HepG2 (cell line): ENCODE data around the gene COQ3. TPM values are rescaled to one million over a fixed set of nuclear protein-coding genes. Genes with fewer than 3 reads are reported as not detected.

Source experiments
- ATAC-seq: fragments of 200-7000 bp; cut with Tn5 transposase; 3 replicates; pipeline ENCODE4 v1.9.1; 2020; ENCODE audit warnings: mild to moderate bottlenecking, moderate library complexity
- BruUV-seq: library from RNA; stranded (reverse); fragments of 400-500 nt; replicated peaks from 2 replicates; lab custom pipeline; 2021; lab: Mats Ljungman, UMichigan
- CTCF ChIA-PET: fragments of 300-600 bp; formaldehyde crosslinking; extraction: SDS; loops from one replicate; lab custom pipeline; 2021; ENCODE audit warnings: low total read pairs, inconsistent platforms, low intra/inter-chr PET ratio; lab: Yijun Ruan, JAX
- POLR2A ChIA-PET: fragments of 350-600 bp; sonication (Branson Sonifier 250); formaldehyde crosslinking; loops from one replicate; lab custom pipeline; 2020; ENCODE audit warnings: antibody characterized with exemption, inconsistent platforms; lab: Yijun Ruan, JAX
- DNase-seq: peaks from one replicate; pipeline ENCODE4 v3.0.0-alpha.2; 2015; ENCODE audit warnings: low spot score
- FAIRE-seq: peaks from 3 replicates; lab custom pipeline; 2011; peaks lifted over from hg19 to GRCh38; lab: Jason Lieb, UNC
- H2AFZ ChIP-seq: one replicate; pipeline ENCODE4 v1.6.1; 2011; ENCODE audit warnings: low read length, inconsistent platforms
- H3K27ac ChIP-seq: fragments of 300-600 bp; 3 replicates; pipeline ENCODE4 v1.8.0; 2011; ENCODE audit warnings: mixed run types, mild to moderate bottlenecking, mixed read lengths, low read length, inconsistent platforms; ENCODE audit not compliant: insufficient read depth; ENCODE audit errors: extremely low read length
- H3K27me3 ChIP-seq, 2 experiments: fragments of 200-600 bp in 1 of 2; 2 replicates in 1 of 2; 3 replicates in 1 of 2; pipeline versions ENCODE4 v1.6.0 to v1.8.0; 2011; ENCODE audit warnings: low read length in 2 of 2, mild to moderate bottlenecking in 2 of 2, moderate library complexity in 2 of 2, inconsistent platforms in 1 of 2; ENCODE audit not compliant: insufficient read depth in 2 of 2, control insufficient read depth in 1 of 2
- H3K36me3 ChIP-seq, 2 experiments: fragments of 200-600 bp in 1 of 2; replicated peaks in 1 of 2; 2 replicates in 1 of 2; 3 replicates in 1 of 2; pipeline versions ENCODE4 v1.5.1 to v1.8.0; 2011; ENCODE audit warnings: low read length in 2 of 2, inconsistent platforms in 1 of 2; ENCODE audit not compliant: insufficient read depth in 2 of 2, control insufficient read depth in 1 of 2
- H3K4me1 ChIP-seq: 2 replicates; pipeline ENCODE4 v1.5.1; 2012; ENCODE audit warnings: low read length, inconsistent platforms; ENCODE audit not compliant: insufficient read depth
- H3K4me2 ChIP-seq: 2 replicates; pipeline ENCODE4 v1.6.0; 2011; ENCODE audit warnings: low read depth, low read length, inconsistent platforms
- H3K4me3 ChIP-seq, 3 experiments: fragments of 200-600 bp in 1 of 3; sonication (generic), shearing (Covaris generic) in 1 of 3; replicated peaks in 1 of 3; 2 replicates each; pipeline ENCODE4 v1.5.1; 2011 to 2016; ENCODE audit warnings: low read length in 3 of 3, inconsistent platforms in 2 of 3, low read depth in 2 of 3, mild to moderate bottlenecking in 2 of 3, control low read depth in 1 of 3, mixed read lengths in 1 of 3; ENCODE audit not compliant: insufficient read depth in 1 of 3
- H3K79me2 ChIP-seq: one replicate; pipeline ENCODE4 v1.6.1; 2011; ENCODE audit warnings: low read length, inconsistent platforms; ENCODE audit not compliant: insufficient read depth
- H3K9ac ChIP-seq: 2 replicates; pipeline ENCODE4 v1.6.0; 2011; ENCODE audit warnings: mild to moderate bottlenecking, low read depth, low read length, inconsistent platforms; ENCODE audit not compliant: insufficient read depth
- H3K9me3 ChIP-seq: 2 replicates; pipeline ENCODE4 v1.5.1; 2012; ENCODE audit warnings: mild to moderate bottlenecking, low read length
- H4K20me1 ChIP-seq: 2 replicates; pipeline ENCODE4 v1.6.0; 2011; ENCODE audit warnings: inconsistent platforms, mild to moderate bottlenecking, low read length, moderate library complexity; ENCODE audit not compliant: insufficient read depth
- ATF7 ChIP-seq, 2 experiments: fragments of 450-650 bp in 1 of 2; sonication (generic) in 1 of 2; formaldehyde crosslinking in 1 of 2; IDR thresholded peaks; 2 replicates each; pipeline versions ENCODE4 v1.4.0 to v1.6.1; 2016 to 2020; ENCODE audit warnings: antibody characterized with exemption in 1 of 2, mild to moderate bottlenecking in 1 of 2, missing genetic modification reagents in 1 of 2
- CBFB ChIP-seq: sonication (generic); formaldehyde crosslinking; IDR thresholded peaks from 2 replicates; pipeline ENCODE4 v1.4.0; 2020; ENCODE audit warnings: missing genetic modification reagents
- CTCF ChIP-seq: sonication (generic); formaldehyde crosslinking; IDR thresholded peaks from 2 replicates; pipeline ENCODE4 v1.5.0; 2020; ENCODE audit warnings: mild to moderate bottlenecking, missing genetic modification reagents, moderate library complexity
- DRAP1 ChIP-seq: IDR thresholded peaks from 2 replicates; pipeline ENCODE4 v1.6.1; 2016; ENCODE audit warnings: missing genetic modification reagents, missing compliant biosample characterization
- NCOR1 ChIP-seq: fragments of 200-600 bp; sonication (generic); IDR thresholded peaks from 2 replicates; pipeline ENCODE4 v1.7.0; 2017; ENCODE audit warnings: antibody characterized with exemption, low read length, borderline replicate concordance
- REL ChIP-seq: sonication (generic); formaldehyde crosslinking; conservative IDR thresholded peaks from 2 replicates; pipeline ENCODE4 v1.8.0; 2022; ENCODE audit warnings: mild to moderate bottlenecking, missing genetic modification reagents, moderate library complexity
- TEAD3 ChIP-seq: optimal IDR thresholded peaks from 2 replicates; pipeline ENCODE3; 2016; ENCODE audit warnings: borderline replicate concordance
- ZMYM4 ChIP-seq: sonication (generic); formaldehyde crosslinking; IDR thresholded peaks from 2 replicates; pipeline ENCODE4 v1.8.1; 2023; ENCODE audit warnings: mild to moderate bottlenecking, missing genetic modification reagents
- ZNF317 ChIP-seq: sonication (generic); formaldehyde crosslinking; IDR thresholded peaks from 2 replicates; pipeline ENCODE4 v1.5.0; 2020; ENCODE audit warnings: mild to moderate bottlenecking, missing genetic modification reagents
- ZNF460 ChIP-seq: sonication (generic); formaldehyde crosslinking; IDR thresholded peaks from 2 replicates; pipeline ENCODE4 v1.5.1; 2020; ENCODE audit warnings: missing genetic modification reagents, mild to moderate bottlenecking, borderline replicate concordance
- ZNF556 ChIP-seq: sonication (generic); formaldehyde crosslinking; IDR thresholded peaks from 2 replicates; pipeline ENCODE4 v1.4.0; 2020; ENCODE audit warnings: mild to moderate bottlenecking, missing genetic modification reagents, borderline replicate concordance
- ZNF614 ChIP-seq: IDR thresholded peaks from 2 replicates; pipeline ENCODE4 v1.6.1; 2018; ENCODE audit warnings: missing biosample characterization, missing genetic modification reagents, inconsistent platforms, borderline replicate concordance
- ZNF724P ChIP-seq: sonication (generic); formaldehyde crosslinking; IDR thresholded peaks from 2 replicates; pipeline ENCODE4 v1.8.0; 2022; ENCODE audit warnings: missing genetic modification reagents, borderline replicate concordance
- ZNF773 ChIP-seq: sonication (generic); formaldehyde crosslinking; IDR thresholded peaks from 2 replicates; pipeline ENCODE4 v1.4.0; 2020; ENCODE audit warnings: missing genetic modification reagents, borderline replicate concordance
- ZSCAN29 ChIP-seq: sonication (generic); formaldehyde crosslinking; conservative IDR thresholded peaks from 2 replicates; pipeline ENCODE4 v1.4.0; 2020; ENCODE audit warnings: mild to moderate bottlenecking, missing genetic modification reagents
- WGBS: methylation state at CpG from one replicate; pipeline ENCODE4 v1.1.6; 2017; ENCODE audit warnings: low lambda C conversion rate; 5-methylcytosine and 5-hydroxymethylcytosine counted together
- in situ Hi-C: cut with HindIII; loops from 2 replicates; pipeline ENCODE4 v1.10.0; 2017; ENCODE audit warnings: low pct_unique_long_range_greater_than_20kb; ENCODE audit not compliant: extremely low pct_ligation_motif_present
- intact Hi-C: fragments of 100-400 bp; cut with micrococcal nuclease; formaldehyde crosslinking; loops from one replicate; pipeline ENCODE4 v1.10.0; 2022; ENCODE audit not compliant: unreplicated experiment
- polyA plus RNA-seq, 8 experiments: library from polyadenylated mRNA; depleted of rRNA in 3 of 8; stranded (reverse) in 7 of 8; unstranded in 1 of 8; fragments of >200 nt; fragmentation: Illumina TruSeq in 4 of 8; extraction: Trizol in 4 of 8; gene quantifications; 2 replicates each; pipeline versions ENCODE4 v1.2.1 to v1.2.3, GENCODE V29; 2011 to 2016; ENCODE audit warnings: low read depth in 4 of 8, missing spikeins in 1 of 8, mixed read lengths in 1 of 8; ENCODE audit not compliant: insufficient read depth in 1 of 8
- total RNA-seq, 5 experiments: library from RNA; depleted of rRNA; stranded (reverse); fragments of >200 nt; fragmentation: Illumina TruSeq; extraction: Trizol; gene quantifications; 2 replicates each; pipeline ENCODE4 v1.2.3, GENCODE V29; 2016; ENCODE audit warnings: low read depth in 1 of 5
- TF ChIP-seq, protein P1 (sequence below): sonication (generic); formaldehyde crosslinking; IDR thresholded peaks from 2 replicates; pipeline ENCODE4 v1.4.0; 2020; ENCODE audit warnings: missing genetic modification reagents

The COQ3 gene
- total and polyA plus RNA-seq, 2 of the 13 experiments (the other 11 are each of a cell fraction or from before 2014, with no cell fraction given), result 5.3 to 20.5 TPM

GRCh38 chr6:99434702-99435530, 40.9 kb upstream of the COQ3 start (continued):
- TF ChIP-seq CTCF (CRISPR knock-in tag), result 0 out of 2 replicates have a peak, but pooled peaks have one; percentile 13
- TF ChIP-seq ZNF460 (CRISPR knock-in tag), result no peak
- no peak for TF ChIP-seq REL
- TF ChIP-seq ZNF614 (CRISPR knock-in tag), result no peak
- no peak for TF ChIP-seq ZNF317
- TF ChIP-seq CBFB, result no peak
- no peak for TF ChIP-seq DRAP1 (CRISPR knock-in tag)

DNA sequence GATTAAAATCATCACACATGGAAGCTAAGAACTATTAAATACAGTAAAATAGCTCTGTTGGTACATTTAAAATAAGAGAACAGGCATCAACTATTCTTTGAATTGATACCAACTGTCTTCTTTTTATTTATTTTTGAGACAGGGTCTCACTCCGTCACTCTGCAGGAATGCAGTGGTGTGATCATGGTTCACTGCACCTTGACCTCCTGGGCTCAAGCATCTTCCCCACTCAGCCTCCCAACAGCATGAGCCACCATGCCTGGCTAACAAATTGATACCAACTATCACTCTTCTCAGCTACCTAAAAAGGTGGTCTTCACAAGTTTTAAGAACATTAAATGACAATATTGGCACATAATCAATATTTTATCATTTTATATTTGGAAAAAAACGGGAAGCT, 38.9 kb upstream of the COQ3 start:
- Histone ChIP-seq H3K27me3 (no peaks in the 10 kb centered on the region), H3K4me1 (peaks cover 16% of the 10 kb centered on the region), H3K27ac (peak overlapping the region; percentile 36), H3K4me3 (no peak overlapping the region), H3K36me3 (peaks cover 0 to 3% of the 10 kb centered on the region in 2 experiments; a peak in 1 of 5 replicates), H2AFZ (no peak overlapping the region), H3K9me3 (no peaks in the 10 kb centered on the region), H4K20me1 (no peaks in the 10 kb centered on the region), H3K79me2 (peaks cover 3% of the 10 kb centered on the region), H3K4me2 (no peak overlapping the region), H3K9ac (no peak overlapping the region)
- FAIRE-seq (peak; percentile 46), DNase-seq (peak; percentile 45), ATAC-seq (peak; percentile 83)
- POLR2A ChIA-PET, result interaction anchor here (1.5 kb wide), 1 partner anchor 9 kb away, joined by 6 read pairs; no protein-coding TSS in a partner anchor
- in situ Hi-C loops (no loop called here), intact Hi-C loops (no loop called here)
- CTCF ChIA-PET, result no interaction called here
- BruUV-seq, result no TSS peak
- 63% methylated on average over 2 of the region's 2 CpGs for WGBS
- TF ChIP-seq ZNF724P (CRISPR knock-in tag), result no peak
- TF ChIP-seq ZNF556 (CRISPR knock-in tag), result no peak
- TF ChIP-seq ZMYM4 (CRISPR knock-in tag), result peak; percentile 37; the same call in 1 of the 2 replicates
- TF ChIP-seq ATF7 (IDR thresholded peaks at IDR 0.05), result no peak
- TF ChIP-seq ATF7 (CRISPR knock-in tag; IDR thresholded peaks at IDR 0.05), result no peak
- no peak for TF ChIP-seq ZNF773 (CRISPR knock-in tag)
- no peak for TF ChIP-seq ZSCAN29 (CRISPR knock-in tag)
- TF ChIP-seq NCOR1, result 0 out of 2 replicates have a peak, but pooled peaks have one; percentile 16
- TF ChIP-seq, protein P1, sequence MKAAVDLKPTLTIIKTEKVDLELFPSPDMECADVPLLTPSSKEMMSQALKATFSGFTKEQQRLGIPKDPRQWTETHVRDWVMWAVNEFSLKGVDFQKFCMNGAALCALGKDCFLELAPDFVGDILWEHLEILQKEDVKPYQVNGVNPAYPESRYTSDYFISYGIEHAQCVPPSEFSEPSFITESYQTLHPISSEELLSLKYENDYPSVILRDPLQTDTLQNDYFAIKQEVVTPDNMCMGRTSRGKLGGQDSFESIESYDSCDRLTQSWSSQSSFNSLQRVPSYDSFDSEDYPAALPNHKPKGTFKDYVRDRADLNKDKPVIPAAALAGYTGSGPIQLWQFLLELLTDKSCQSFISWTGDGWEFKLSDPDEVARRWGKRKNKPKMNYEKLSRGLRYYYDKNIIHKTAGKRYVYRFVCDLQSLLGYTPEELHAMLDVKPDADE (CRISPR knock-in tag), result no peak
- TF ChIP-seq TEAD3 (CRISPR knock-in tag), result peak; percentile 90
